Upper lobe of left lung (tissue), 6 donors: Measurements from ENCODE around the gene PTPRN2. TPM values are rescaled to one million over a fixed set of nuclear protein-coding genes. Genes with fewer than 3 reads are reported as not detected.
A peak's percentile ranks its signal among the peaks of the same experiment; 100 is the strongest.

ENCODE experiments used
- ATAC-seq, 2 donors: fragments of 200-7000 bp; cut with Tn5 transposase; one replicate each; pipeline ENCODE4 v1.9.1; 2022; ENCODE audit warnings: mild to moderate bottlenecking in 2 of 2, moderate library complexity in 2 of 2; ENCODE audit not compliant: low FRiP score in 2 of 2
- DNase-seq, 2 donors: peaks; one replicate each; pipeline ENCODE4 v3.0.0-alpha.2; 2019 to 2020
- H3K27ac ChIP-seq, 4 donors: fragments of 200-600 bp; sonication (generic); one replicate each; pipeline ENCODE4 v1.5.1; 2016 to 2019
- H3K27me3 ChIP-seq, 4 donors: fragments of 200-600 bp; sonication (generic); one replicate each; pipeline ENCODE4 v1.5.1; 2017 to 2019
- H3K36me3 ChIP-seq, 4 donors: fragments of 200-600 bp; sonication (generic); one replicate each; pipeline ENCODE4 v1.5.1; 2016 to 2019
- H3K4me1 ChIP-seq, 4 donors: fragments of 200-600 bp; sonication (generic); one replicate each; pipeline ENCODE4 v1.5.1; 2018 to 2019
- H3K4me3 ChIP-seq, 4 donors: fragments of 200-600 bp; sonication (generic); one replicate each; pipeline ENCODE4 v1.5.1; 2017 to 2019; ENCODE audit warnings: mild to moderate bottlenecking in 2 of 4, moderate library complexity in 1 of 4
- H3K9me3 ChIP-seq, 4 donors: fragments of 200-600 bp; sonication (generic); one replicate each; pipeline ENCODE4 v1.5.1; 2018 to 2019
- EP300 ChIP-seq, 4 donors: sonication (generic); formaldehyde crosslinking; IDR thresholded peaks; one replicate each; pipeline ENCODE4 v1.5.1; 2017; ENCODE audit warnings: antibody characterized with exemption in 4 of 4, control low read depth in 2 of 4
- POLR2A ChIP-seq, 4 donors: fragments of 450-650 bp; IDR thresholded peaks; one replicate each; pipeline ENCODE4 v1.5.1; 2016 to 2017; ENCODE audit warnings: antibody characterized with exemption in 4 of 4, mild to moderate bottlenecking in 2 of 4
- POLR2AphosphoS5 ChIP-seq, 2 donors: sonication (generic); formaldehyde crosslinking; IDR thresholded peaks; one replicate each; pipeline ENCODE4 v1.5.1; 2017; ENCODE audit warnings: antibody characterized with exemption in 2 of 2
- WGBS, 2 donors: methylation state at CpG; one replicate each; pipeline ENCODE4 v1.1.5; 2017 to 2018; 5-methylcytosine and 5-hydroxymethylcytosine counted together
- total RNA-seq, 6 donors: library from RNA; depleted of rRNA in 4 of 6; stranded (reverse); fragments of >200 nt in 4 of 6; gene quantifications; one replicate each; pipeline versions ENCODE4 v1.1.0 to v1.2.1, GENCODE V29; 2016 to 2021
- TF ChIP-seq, protein P1 (sequence below), 6 experiments: fragments of 450-650 bp in 4 of 6; fragments of 200-600 bp in 2 of 6; sonication (generic) in 2 of 6; IDR thresholded peaks; one replicate each; pipeline ENCODE4 v1.5.1; 2016 to 2019; ENCODE audit warnings: antibody characterized with exemption in 6 of 6
- donor health status: DM: no; HTN: no; CAD: no; lungs with moderate emphysema.
- donor health status: DM: no; HTN: yes; CAD: no; lungs with severe emphysema.

The PTPRN2 gene
- total RNA-seq, 6 donors from 2014 or later: 3.3 to 7.9 (median 5.2) TPM

- ATAC-seq (peak in 1 of 2 donors; percentile 74), DNase-seq (peak in 1 of 2 donors; percentile 32)
- Histone ChIP-seq H3K4me3 (no peak overlapping the region), H3K27ac (peak overlapping the region in 1 of 4 donors; percentile 18), H3K9me3 (peaks cover 7 to 13% (median 11%) of the 10 kb centered on the region in 4 donors), H3K27me3 (peaks cover 0 to 14% (median 8%) of the 10 kb centered on the region in 4 donors), H3K36me3 (no peaks in the 10 kb centered on the region), H3K4me1 (peaks cover 4 to 9% (median 9%) of the 10 kb centered on the region in 4 donors)
- TF ChIP-seq EP300 (IDR thresholded peaks at IDR 0.05) (no peak), POLR2A (IDR thresholded peaks at IDR 0.05) (no peak), POLR2AphosphoS5 (IDR thresholded peaks at IDR 0.05) (no peak)
- TF ChIP-seq, protein P1, sequence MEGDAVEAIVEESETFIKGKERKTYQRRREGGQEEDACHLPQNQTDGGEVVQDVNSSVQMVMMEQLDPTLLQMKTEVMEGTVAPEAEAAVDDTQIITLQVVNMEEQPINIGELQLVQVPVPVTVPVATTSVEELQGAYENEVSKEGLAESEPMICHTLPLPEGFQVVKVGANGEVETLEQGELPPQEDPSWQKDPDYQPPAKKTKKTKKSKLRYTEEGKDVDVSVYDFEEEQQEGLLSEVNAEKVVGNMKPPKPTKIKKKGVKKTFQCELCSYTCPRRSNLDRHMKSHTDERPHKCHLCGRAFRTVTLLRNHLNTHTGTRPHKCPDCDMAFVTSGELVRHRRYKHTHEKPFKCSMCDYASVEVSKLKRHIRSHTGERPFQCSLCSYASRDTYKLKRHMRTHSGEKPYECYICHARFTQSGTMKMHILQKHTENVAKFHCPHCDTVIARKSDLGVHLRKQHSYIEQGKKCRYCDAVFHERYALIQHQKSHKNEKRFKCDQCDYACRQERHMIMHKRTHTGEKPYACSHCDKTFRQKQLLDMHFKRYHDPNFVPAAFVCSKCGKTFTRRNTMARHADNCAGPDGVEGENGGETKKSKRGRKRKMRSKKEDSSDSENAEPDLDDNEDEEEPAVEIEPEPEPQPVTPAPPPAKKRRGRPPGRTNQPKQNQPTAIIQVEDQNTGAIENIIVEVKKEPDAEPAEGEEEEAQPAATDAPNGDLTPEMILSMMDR (IDR thresholded peaks at IDR 0.05): no peak
- WGBS, 2 donors: 54 to 61% methylated on average over 7 of the region's 7 CpGs
Measured at GRCh38 chr7:158581440-158582088, 6.1 kb downstream of the PTPRN2 start.

- H3K4me3 ChIP-seq: no peak overlapping the region
- TF ChIP-seq POLR2AphosphoS5 (IDR thresholded peaks at IDR 0.05): no peak
- no peak for TF ChIP-seq EP300 (IDR thresholded peaks at IDR 0.05)
- no peak for TF ChIP-seq POLR2A (IDR thresholded peaks at IDR 0.05)
- TF ChIP-seq, protein P1 (IDR thresholded peaks at IDR 0.05): no peak
- 91% methylated on average over 9 of the region's 9 CpGs for WGBS, 2 donors
- no peaks in the 10 kb centered on the region for H3K36me3 ChIP-seq
- peaks cover 7 to 13% (median 11%) of the 10 kb centered on the region in 4 donors for H3K9me3 ChIP-seq
- ATAC-seq (no peak), DNase-seq (no peak)
- peaks cover 0 to 4% (median 0%) of the 10 kb centered on the region in 4 donors for H3K27me3 ChIP-seq
- H3K27ac ChIP-seq: no peak overlapping the region
- H3K4me1 ChIP-seq: no peaks in the 10 kb centered on the region
Measured at GRCh38 chr7:158579662-158580646, 7.7 kb downstream of the PTPRN2 start.

GRCh38 chr7:158576050-158576762 is 11.4 kb downstream of the PTPRN2 start:
- H3K9me3 ChIP-seq: peaks cover 7 to 13% (median 11%) of the 10 kb centered on the region in 4 donors
- no peak for TF ChIP-seq EP300 (IDR thresholded peaks at IDR 0.05)
- no peak for ATAC-seq
- no peak overlapping the region for H3K27ac ChIP-seq
- no peaks in the 10 kb centered on the region for H3K27me3 ChIP-seq
- H3K4me3 ChIP-seq: no peak overlapping the region
- no peak for DNase-seq
- no peaks in the 10 kb centered on the region for H3K36me3 ChIP-seq
- H3K4me1 ChIP-seq: no peaks in the 10 kb centered on the region
- 64 to 74% methylated on average over 9 to 11 of the region's 11 CpGs for WGBS, 2 donors

GRCh38 chr7:158574308-158575036 is 13.2 kb downstream of the PTPRN2 start:
- 81 to 91% methylated on average over 8 of the region's 8 CpGs for WGBS, 2 donors
- peaks cover under 1 to 5% (median 2%) of the 10 kb centered on the region in 4 donors for H3K9me3 ChIP-seq
- TF ChIP-seq POLR2AphosphoS5 (IDR thresholded peaks at IDR 0.05): no peak
- TF ChIP-seq, protein P1 (IDR thresholded peaks at IDR 0.05): no peak
- TF ChIP-seq EP300 (IDR thresholded peaks at IDR 0.05): no peak
- TF ChIP-seq POLR2A (IDR thresholded peaks at IDR 0.05): no peak
- peaks cover 0 to 6% (median 0%) of the 10 kb centered on the region in 4 donors for H3K4me1 ChIP-seq
- H3K27ac ChIP-seq: no peak overlapping the region
- H3K4me3 ChIP-seq: no peak overlapping the region
- DNase-seq (no peak), ATAC-seq (no peak)
- H3K36me3 ChIP-seq: no peaks in the 10 kb centered on the region
- peaks cover 0 to 7% (median 1%) of the 10 kb centered on the region in 4 donors for H3K27me3 ChIP-seq
